GM19468 (cell line): Measurements from ENCODE around the gene SPATA31D4.
"Not testable (repeated sequence)": the region's sequence is repeated elsewhere in the genome, so short reads cannot be mapped to it uniquely, and the experiment has no call there.

ENCODE experiments used
- ATAC-seq: cut with Tn5 transposase; IDR thresholded peaks from one replicate; pipeline ENCODE4 v1.9.1; 2021; ENCODE audit warnings: mild to moderate bottlenecking, moderate library complexity, moderate number of reproducible peaks; ENCODE audit not compliant: unreplicated experiment; ENCODE audit errors: extremely low read depth

Gene SPATA31D4

GRCh38 chr9:81928305-81928704 lies at the start of gene SPATA31D4:
Gene SPATA31D4, plus strand, starts transcription at chr9:81928428. Its CDS starts 86 bp downstream, at chr9:81928514.
- ATAC-seq: not testable (repeated sequence)

- ATAC-seq: no peak
These were observed 49.7 kb upstream of the SPATA31D4 start for GRCh38 chr9:81878530-81878929.

GRCh38 chr9:81879501-81879916 lies 48.7 kb upstream of the SPATA31D4 start:
- ATAC-seq: no peak

- no peak for ATAC-seq
These were observed 42.6 kb upstream of the SPATA31D4 start for GRCh38 chr9:81885602-81886001.

GRCh38 chr9:81886665-81887064 lies 41.6 kb upstream of the SPATA31D4 start:
- no peak for ATAC-seq

- ATAC-seq: no peak
These were observed 38.1 kb upstream of the SPATA31D4 start for GRCh38 chr9:81890104-81890503.

GRCh38 chr9:81892440-81892839 lies 35.8 kb upstream of the SPATA31D4 start:
- ATAC-seq: no peak

- no peak for ATAC-seq
These were observed 34.3 kb upstream of the SPATA31D4 start for GRCh38 chr9:81893929-81894328.

GRCh38 chr9:81894891-81895290 lies 33.3 kb upstream of the SPATA31D4 start:
- no peak for ATAC-seq

GRCh38 chr9:81896070-81896469 lies 32.2 kb upstream of the SPATA31D4 start:
- ATAC-seq: no peak

- ATAC-seq: no peak
These were observed 29.4 kb upstream of the SPATA31D4 start for GRCh38 chr9:81898851-81899250.

- no peak for ATAC-seq
These were observed 26.0 kb upstream of the SPATA31D4 start for GRCh38 chr9:81902196-81902595.

GRCh38 chr9:81902626-81903025 lies 25.6 kb upstream of the SPATA31D4 start:
- no peak for ATAC-seq

- no peak for ATAC-seq
These were observed 21.6 kb upstream of the SPATA31D4 start for GRCh38 chr9:81906671-81907070.

- no peak for ATAC-seq
These were observed 16.1 kb upstream of the SPATA31D4 start for GRCh38 chr9:81912135-81912534.

- ATAC-seq: no peak
These were observed 12.3 kb upstream of the SPATA31D4 start for GRCh38 chr9:81915801-81916505.

GRCh38 chr9:81918507-81918906 lies 9.7 kb upstream of the SPATA31D4 start:
- ATAC-seq: not testable (repeated sequence)

- ATAC-seq: not testable (repeated sequence)
These were observed 1.9 kb downstream of the SPATA31D4 start for GRCh38 chr9:81930147-81930546.

- ATAC-seq: not testable (repeated sequence)
These were observed 5.3 kb downstream of the SPATA31D4 start for GRCh38 chr9:81933547-81933946.

- not testable (repeated sequence) for ATAC-seq
These were observed 15.2 kb downstream of the SPATA31D4 start, which contains the start of gene SPATA31D3 for GRCh38 chr9:81943393-81943792. Gene SPATA31D3, plus strand, starts transcription at chr9:81943500. Its CDS starts 86 bp downstream, at chr9:81943586.

- not testable (repeated sequence) for ATAC-seq
These were observed 20.4 kb downstream of the SPATA31D4 start for GRCh38 chr9:81948650-81949049.

GRCh38 chr9:81953096-81953495 lies 24.9 kb downstream of the SPATA31D4 start:
- ATAC-seq: no peak
